Stimulated activated naive CD8-positive, alpha-beta T cell treated with anti-CD3 and anti-CD28 coated beads, Interleukin-15, Interleukin-2, amounts not matched to agents 100 ng/mL and 50 ng/mL, for 24 hours (primary cell): ENCODE measurements around the gene CHID1.

ENCODE experiments used
- H3K27ac Mint-ChIP-seq: one replicate; pipeline ENCODE4 v1.8.0; 2021; ENCODE audit warnings: mild to moderate bottlenecking, mixed read lengths
- H3K27me3 Mint-ChIP-seq: one replicate; pipeline ENCODE4 v1.8.0; 2021; ENCODE audit warnings: mixed read lengths
- H3K36me3 Mint-ChIP-seq: one replicate; pipeline ENCODE4 v1.8.0; 2021; ENCODE audit warnings: low read depth, mixed read lengths
- H3K4me1 Mint-ChIP-seq: one replicate; pipeline ENCODE4 v1.8.0; 2021; ENCODE audit warnings: low read depth, mixed read lengths
- H3K4me3 Mint-ChIP-seq: one replicate; pipeline ENCODE4 v1.8.0; 2021; ENCODE audit warnings: mild to moderate bottlenecking, mixed read lengths
- H3K9me3 Mint-ChIP-seq: one replicate; pipeline ENCODE4 v1.8.0; 2021; ENCODE audit warnings: mixed read lengths

CHID1 gene

DNA sequence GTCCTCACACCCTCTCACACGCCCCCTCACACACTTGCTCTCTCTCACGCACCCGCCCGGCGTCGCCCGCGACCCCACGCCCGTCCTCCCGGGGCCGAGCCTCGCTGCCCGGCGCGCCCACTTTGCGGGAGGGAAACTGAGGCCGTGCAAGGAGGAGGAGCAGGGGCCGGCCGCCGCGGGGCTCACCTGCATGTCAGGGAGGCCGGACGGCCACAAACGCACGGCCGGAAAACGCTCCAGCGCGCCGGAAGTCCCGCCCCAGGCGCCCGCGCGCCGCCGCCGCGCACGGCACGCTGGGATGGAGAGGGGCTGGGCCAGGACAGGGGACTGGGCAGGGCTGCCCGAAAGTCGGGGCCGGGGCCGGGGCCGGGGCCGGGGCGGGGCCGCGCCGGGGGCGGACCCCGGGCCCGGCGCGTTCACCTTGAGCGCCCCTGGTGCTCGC is at the start of gene CHID1:
Gene CHID1 (minus strand): TSS at position 222 of the 442 bp plus-strand sequence. CDS start 5,994 bp downstream, outside the sequence.
- Mint-ChIP-seq H3K4me3 (peak within 1 kb of the TSS; percentile 90), H3K9me3 (no peaks in the 10 kb centered on the region), H3K4me1 (peaks cover 28% of the 10 kb centered on the region), H3K27me3 (no peaks in the 10 kb centered on the region), H3K27ac (peak within 1 kb of the TSS; percentile 96), H3K36me3 (peaks cover 23% of the 10 kb centered on the region)

GRCh38 chr11:959608-960007 is 49.0 kb upstream of the CHID1 start:
- Mint-ChIP-seq H3K4me1 (peaks cover 12% of the 10 kb centered on the region), H3K27me3 (no peaks in the 10 kb centered on the region), H3K27ac (no peak overlapping the region), H3K9me3 (no peaks in the 10 kb centered on the region), H3K36me3 (peaks cover 21% of the 10 kb centered on the region), H3K4me3 (no peak overlapping the region)

DNA sequence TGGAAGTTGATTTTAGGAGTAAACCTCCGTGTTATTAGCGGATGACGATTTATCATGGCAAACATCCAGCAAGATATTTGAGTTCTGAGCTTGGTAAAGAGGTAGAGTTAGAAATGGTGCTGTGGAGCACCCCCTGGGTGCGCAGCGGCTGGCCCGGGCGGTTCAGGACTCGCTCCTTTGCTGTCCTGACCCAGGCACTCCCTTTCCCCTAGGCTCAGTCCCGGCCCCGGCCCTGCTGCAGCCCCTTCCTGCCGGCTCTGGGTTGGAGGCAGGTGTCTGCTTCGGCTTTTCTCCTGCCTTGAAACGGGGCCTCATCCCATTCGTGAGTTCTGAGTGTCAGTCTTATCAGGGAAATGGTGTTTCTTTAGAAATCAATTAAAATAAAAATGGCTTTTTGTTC is 48.4 kb upstream of the CHID1 start:
- Mint-ChIP-seq H3K27ac (no peak overlapping the region), H3K9me3 (no peaks in the 10 kb centered on the region), H3K27me3 (no peaks in the 10 kb centered on the region), H3K36me3 (peaks cover 21% of the 10 kb centered on the region), H3K4me1 (peaks cover 17% of the 10 kb centered on the region), H3K4me3 (no peak overlapping the region)

GRCh38 chr11:958101-958500 is 47.5 kb upstream of the CHID1 start:
- no peaks in the 10 kb centered on the region for H3K9me3 Mint-ChIP-seq
- H3K27me3 Mint-ChIP-seq: no peaks in the 10 kb centered on the region
- H3K4me3 Mint-ChIP-seq: no peak overlapping the region
- no peak overlapping the region for H3K27ac Mint-ChIP-seq
- H3K4me1 Mint-ChIP-seq: peaks cover 22% of the 10 kb centered on the region
- peaks cover 14% of the 10 kb centered on the region for H3K36me3 Mint-ChIP-seq

DNA sequence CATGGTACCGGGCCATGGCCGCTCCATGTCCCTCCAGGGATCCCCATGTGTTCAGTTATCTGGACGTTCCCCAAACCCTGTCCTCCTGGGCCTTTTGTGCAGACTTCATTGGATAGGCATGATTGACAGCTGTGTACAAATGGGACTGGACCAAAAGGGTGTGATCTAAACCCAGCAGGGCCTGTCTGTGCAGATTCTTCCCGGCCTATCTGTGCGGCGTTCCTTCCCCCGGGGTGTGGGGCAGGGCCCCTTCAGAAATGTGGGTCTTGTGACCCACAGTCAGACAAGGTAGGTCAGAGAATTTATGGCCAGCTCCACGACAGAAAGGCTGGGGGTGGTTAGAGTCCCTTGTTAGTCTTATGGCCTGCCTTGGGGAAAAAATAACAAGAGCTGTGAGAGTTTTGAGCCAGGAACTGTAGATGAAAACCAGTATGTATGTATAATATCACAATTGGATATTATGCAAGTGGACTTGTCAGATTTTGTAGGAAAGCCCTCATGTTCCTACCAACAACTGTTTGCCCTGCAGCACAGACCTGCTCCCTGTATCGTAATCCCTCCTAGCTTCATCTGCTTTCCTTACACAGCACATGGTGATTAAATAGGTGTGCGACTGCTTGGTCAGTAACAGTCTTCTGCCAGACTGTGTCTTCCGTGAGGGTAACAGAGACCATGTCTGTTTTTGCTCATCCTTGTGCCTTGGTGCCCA is 46.8 kb upstream of the CHID1 start:
- Mint-ChIP-seq H3K27me3 (no peaks in the 10 kb centered on the region), H3K4me1 (peaks cover 28% of the 10 kb centered on the region), H3K36me3 (peaks cover 14% of the 10 kb centered on the region), H3K4me3 (no peak overlapping the region), H3K27ac (no peak overlapping the region), H3K9me3 (no peaks in the 10 kb centered on the region)

DNA sequence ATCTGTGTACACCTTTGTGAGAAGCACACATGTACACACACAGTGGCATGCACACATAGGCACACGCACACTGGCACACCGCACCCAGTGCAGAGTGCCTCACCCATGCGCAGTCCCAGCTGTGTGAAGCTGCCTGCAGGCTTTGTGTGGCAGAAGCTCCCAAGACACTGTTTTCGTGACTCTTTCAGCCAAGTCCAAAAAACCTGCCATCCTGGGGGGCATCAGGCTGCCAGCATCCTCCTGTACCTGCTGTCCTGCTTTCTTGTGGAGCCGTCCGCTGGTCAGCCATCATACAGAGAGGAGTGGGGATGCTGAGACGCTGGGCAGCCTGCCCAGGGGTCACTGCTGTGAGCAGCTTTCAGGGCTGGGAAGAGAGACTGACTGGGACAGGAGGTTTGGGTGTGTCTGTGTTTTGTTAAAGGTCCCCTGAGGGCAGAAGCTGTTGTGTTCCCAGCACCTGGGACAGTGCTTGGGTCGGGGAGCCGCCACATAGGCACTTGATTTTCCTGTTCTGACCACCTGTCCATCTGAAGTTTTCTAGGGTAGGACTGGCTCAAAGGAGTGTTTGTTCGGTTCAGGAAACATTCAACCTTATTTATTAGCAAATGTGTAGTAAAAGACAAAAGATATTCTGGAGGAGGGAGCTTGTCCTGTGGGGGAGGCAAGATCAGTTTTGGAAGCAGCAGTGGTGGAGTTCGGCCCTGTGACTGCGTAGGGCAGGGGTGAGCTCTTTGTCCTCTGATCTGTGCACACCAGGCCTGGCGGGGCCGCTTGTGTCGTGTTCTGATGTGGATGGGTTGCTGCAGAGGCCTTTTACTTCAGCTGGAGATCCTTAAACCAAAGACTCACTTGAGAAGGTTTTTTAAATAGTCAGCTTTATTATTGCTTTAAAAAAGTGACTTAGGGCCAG is 44.8 kb upstream of the CHID1 start:
- H3K27ac Mint-ChIP-seq: no peak overlapping the region
- peaks cover 16% of the 10 kb centered on the region for H3K36me3 Mint-ChIP-seq
- peaks cover 29% of the 10 kb centered on the region for H3K4me1 Mint-ChIP-seq
- no peak overlapping the region for H3K4me3 Mint-ChIP-seq
- no peaks in the 10 kb centered on the region for H3K9me3 Mint-ChIP-seq
- no peaks in the 10 kb centered on the region for H3K27me3 Mint-ChIP-seq

- no peak overlapping the region for H3K4me3 Mint-ChIP-seq
- no peaks in the 10 kb centered on the region for H3K9me3 Mint-ChIP-seq
- H3K4me1 Mint-ChIP-seq: peaks cover 29% of the 10 kb centered on the region
- peak overlapping the region; percentile 23 for H3K27ac Mint-ChIP-seq
- H3K36me3 Mint-ChIP-seq: peaks cover 25% of the 10 kb centered on the region
- H3K27me3 Mint-ChIP-seq: no peaks in the 10 kb centered on the region
Observed at GRCh38 chr11:954392-955153, 44.0 kb upstream of the CHID1 start.

GRCh38 chr11:953512-953911 is 42.9 kb upstream of the CHID1 start:
- Mint-ChIP-seq H3K4me1 (peaks cover 29% of the 10 kb centered on the region), H3K4me3 (no peak overlapping the region), H3K36me3 (peaks cover 30% of the 10 kb centered on the region), H3K9me3 (no peaks in the 10 kb centered on the region), H3K27me3 (no peaks in the 10 kb centered on the region), H3K27ac (no peak overlapping the region)

DNA sequence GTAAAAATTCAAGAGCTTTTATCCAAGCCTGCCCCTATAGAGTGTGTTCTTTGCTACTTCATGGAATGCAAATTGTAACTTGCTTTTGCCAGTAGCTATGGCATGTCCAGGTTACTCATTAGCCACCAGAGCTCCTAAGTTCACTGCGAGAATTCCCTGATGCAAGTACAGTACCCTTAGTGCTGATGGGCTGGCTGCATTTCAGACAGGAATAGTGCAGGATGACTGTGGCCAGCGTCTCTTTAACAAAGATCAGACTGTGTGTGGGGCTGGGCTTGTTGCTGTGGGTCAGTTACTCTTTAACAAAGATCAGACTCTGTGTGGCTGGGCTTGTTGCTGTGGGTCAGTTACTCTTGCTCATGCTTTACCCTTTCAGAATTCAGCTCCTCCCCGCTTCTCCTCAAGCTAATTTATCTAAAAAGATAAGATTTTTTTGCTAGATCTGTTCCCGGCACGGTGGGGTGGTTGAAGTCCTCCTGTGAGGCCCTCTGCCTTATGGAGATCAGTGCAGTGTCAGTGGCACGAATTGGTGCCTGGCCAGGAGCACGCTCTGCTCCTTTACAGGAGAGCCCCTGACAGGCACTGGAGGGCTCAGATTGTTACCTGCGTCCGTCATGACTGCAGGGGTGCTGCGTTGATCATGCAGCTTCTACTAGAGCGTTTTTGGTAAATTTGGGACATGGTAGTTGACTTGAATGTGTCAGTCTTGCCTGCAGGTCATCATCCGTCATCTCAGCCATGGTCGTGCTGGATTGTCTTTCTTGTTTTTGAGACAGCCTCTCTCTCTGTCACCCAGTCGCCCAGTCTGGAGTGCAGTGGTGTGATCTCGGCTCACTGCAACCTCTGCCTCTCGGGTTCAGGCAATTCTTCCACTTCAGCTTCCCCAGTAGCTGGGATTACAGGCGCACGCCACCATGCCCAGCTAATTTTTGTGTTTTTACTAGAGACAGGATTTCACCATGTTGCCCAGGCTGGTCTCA is 42.1 kb upstream of the CHID1 start:
- Mint-ChIP-seq H3K4me3 (no peak overlapping the region), H3K27ac (no peak overlapping the region), H3K36me3 (peaks cover 37% of the 10 kb centered on the region), H3K4me1 (peaks cover 29% of the 10 kb centered on the region), H3K9me3 (peaks cover 4% of the 10 kb centered on the region), H3K27me3 (no peaks in the 10 kb centered on the region)

DNA sequence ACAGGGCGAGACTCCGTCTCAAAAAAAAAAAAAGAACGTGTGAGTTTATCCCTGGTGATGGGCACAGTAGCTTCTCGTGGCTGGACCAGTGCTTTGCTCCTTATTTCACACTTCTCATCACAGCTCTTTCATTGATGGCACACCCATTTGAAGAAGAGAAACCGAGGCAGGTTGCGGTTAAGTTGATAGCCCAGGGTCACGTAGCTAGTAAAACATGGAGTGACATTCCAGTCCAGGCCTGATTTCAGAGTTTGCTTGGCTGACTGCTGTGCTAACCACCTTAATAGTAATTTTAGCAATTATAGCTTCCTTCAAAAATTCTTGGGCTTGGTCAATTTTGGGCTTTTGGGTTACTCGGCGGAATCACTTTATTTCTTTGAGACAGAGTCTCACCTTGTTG is 40.9 kb upstream of the CHID1 start:
- H3K4me1 Mint-ChIP-seq: peaks cover 29% of the 10 kb centered on the region
- no peak overlapping the region for H3K4me3 Mint-ChIP-seq
- peaks cover 41% of the 10 kb centered on the region for H3K36me3 Mint-ChIP-seq
- no peak overlapping the region for H3K27ac Mint-ChIP-seq
- H3K9me3 Mint-ChIP-seq: peaks cover 4% of the 10 kb centered on the region
- H3K27me3 Mint-ChIP-seq: no peaks in the 10 kb centered on the region

DNA sequence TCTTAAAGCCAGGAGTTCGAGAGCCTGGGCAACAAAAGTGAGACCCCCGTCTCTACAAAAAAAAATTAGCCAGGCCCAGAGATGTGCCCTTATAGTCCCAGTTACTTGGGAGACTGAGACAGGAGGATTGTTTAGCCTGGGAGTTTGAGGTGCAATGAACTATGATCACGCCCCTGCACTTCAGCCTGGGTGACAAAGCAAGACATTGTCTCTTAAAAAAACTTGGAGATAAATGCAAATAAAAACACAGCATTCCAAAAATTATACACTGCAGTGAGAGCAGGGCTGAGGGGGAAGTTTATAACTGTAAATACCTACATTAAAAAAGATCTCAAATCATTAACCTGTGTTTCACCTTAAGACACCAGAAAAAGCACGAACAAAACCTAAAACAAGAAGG is 37.1 kb upstream of the CHID1 start:
- H3K27me3 Mint-ChIP-seq: no peaks in the 10 kb centered on the region
- peaks cover 5% of the 10 kb centered on the region for H3K4me1 Mint-ChIP-seq
- peaks cover 4% of the 10 kb centered on the region for H3K9me3 Mint-ChIP-seq
- H3K27ac Mint-ChIP-seq: no peak overlapping the region
- peaks cover 50% of the 10 kb centered on the region for H3K36me3 Mint-ChIP-seq
- H3K4me3 Mint-ChIP-seq: no peak overlapping the region

GRCh38 chr11:945986-946385 is 35.4 kb upstream of the CHID1 start:
- Mint-ChIP-seq H3K9me3 (peaks cover 4% of the 10 kb centered on the region), H3K27ac (no peak overlapping the region), H3K4me1 (peaks cover 9% of the 10 kb centered on the region), H3K36me3 (peaks cover 54% of the 10 kb centered on the region), H3K4me3 (no peak overlapping the region), H3K27me3 (no peaks in the 10 kb centered on the region)

- Mint-ChIP-seq H3K36me3 (peaks cover 47% of the 10 kb centered on the region), H3K27me3 (no peaks in the 10 kb centered on the region), H3K4me3 (no peak overlapping the region), H3K27ac (no peak overlapping the region), H3K4me1 (peaks cover 19% of the 10 kb centered on the region), H3K9me3 (peaks cover 4% of the 10 kb centered on the region)
Observed at GRCh38 chr11:944711-945470, 34.3 kb upstream of the CHID1 start.
